Lung (tissue), 12 donors: ENCODE results near the gene AURKA. TPM values are rescaled to one million over a fixed set of nuclear protein-coding genes. Genes with fewer than 3 reads are reported as not detected.

Experiments used
- ATAC-seq: fragments of 200-7000 bp; cut with Tn5 transposase; one replicate; pipeline ENCODE4 v1.9.1; 2020; ENCODE audit warnings: moderate number of reproducible peaks; ENCODE audit not compliant: insufficient read depth, low FRiP score
- DNase-seq, 3 donors: peaks; one replicate each; pipeline ENCODE4 v3.0.0-alpha.2; 2013 to 2017
- H3K27ac ChIP-seq, 2 donors: one replicate each; pipeline ENCODE4 v1.5.1; 2013; ENCODE audit warnings: mild to moderate bottlenecking in 2 of 2, moderate library complexity in 2 of 2, control low read depth in 1 of 2, inconsistent platforms in 1 of 2, low read depth in 1 of 2, low read length in 1 of 2
- H3K27me3 ChIP-seq, 3 donors: one replicate each; pipeline ENCODE4 v1.5.1; 2013; ENCODE audit warnings: low read length in 2 of 3; ENCODE audit not compliant: control insufficient read depth in 3 of 3, insufficient read depth in 3 of 3
- H3K36me3 ChIP-seq, 4 donors: one replicate each; pipeline ENCODE4 v1.5.1; 2013; ENCODE audit warnings: low read length in 4 of 4, mild to moderate bottlenecking in 1 of 4, moderate library complexity in 1 of 4; ENCODE audit not compliant: control insufficient read depth in 4 of 4, insufficient read depth in 4 of 4
- H3K4me1 ChIP-seq, 5 donors: one replicate each; pipeline ENCODE4 v1.5.1; 2013; ENCODE audit warnings: low read length in 5 of 5, mild to moderate bottlenecking in 2 of 5, moderate library complexity in 1 of 5; ENCODE audit not compliant: control insufficient read depth in 5 of 5, insufficient read depth in 5 of 5
- H3K4me3 ChIP-seq: one replicate; pipeline ENCODE4 v1.5.1; 2013; ENCODE audit warnings: mild to moderate bottlenecking, control low read depth, moderate library complexity
- H3K9ac ChIP-seq, 2 donors: one replicate each; pipeline ENCODE4 v1.5.1; 2013; ENCODE audit warnings: low read length in 2 of 2, control low read depth in 1 of 2; ENCODE audit not compliant: insufficient read depth in 1 of 2
- H3K9me3 ChIP-seq, 4 donors: one replicate each; pipeline ENCODE4 v1.5.1; 2013; ENCODE audit warnings: low read length in 3 of 4, mild to moderate bottlenecking in 1 of 4, moderate library complexity in 1 of 4; ENCODE audit not compliant: control insufficient read depth in 4 of 4, insufficient read depth in 3 of 4
- WGBS, 2 donors: extraction: QIAGEN DNeasy Blood & Tissue Kit; methylation state at CpG; one replicate each; pipeline ENCODE4 v1.1.7; 2013; 5-methylcytosine and 5-hydroxymethylcytosine counted together
- polyA plus RNA-seq, 2 donors: library from polyadenylated mRNA; stranded (reverse); fragments of 200-250 nt; gene quantifications; one replicate each; pipeline ENCODE4 v1.2.1, GENCODE V29; 2013
- total RNA-seq, 2 donors: library from RNA; depleted of rRNA in 1 of 2; stranded (reverse); fragments of >200 nt in 1 of 2; gene quantifications; one replicate each; pipeline ENCODE4 v1.2.1, GENCODE V29; 2014 to 2021
- TF ChIP-seq, protein P1 (sequence below): IDR thresholded peaks from 2 replicates; pipeline ENCODE4 v1.5.1; 2012; ENCODE audit warnings: mild to moderate bottlenecking; ENCODE audit errors: control extremely low read depth, extremely low read depth
- donor health status: control.
- donor health status: control.
- donor health status: Bipolar disorder and iron deficiency.
- donor health status: healthy.
- donor health status: DM: yes; HTN: yes; CAD: no.

AURKA gene
- total and polyA plus RNA-seq, 4 donors, result 1.5 to 6.2 (median 3.2) TPM

DNA sequence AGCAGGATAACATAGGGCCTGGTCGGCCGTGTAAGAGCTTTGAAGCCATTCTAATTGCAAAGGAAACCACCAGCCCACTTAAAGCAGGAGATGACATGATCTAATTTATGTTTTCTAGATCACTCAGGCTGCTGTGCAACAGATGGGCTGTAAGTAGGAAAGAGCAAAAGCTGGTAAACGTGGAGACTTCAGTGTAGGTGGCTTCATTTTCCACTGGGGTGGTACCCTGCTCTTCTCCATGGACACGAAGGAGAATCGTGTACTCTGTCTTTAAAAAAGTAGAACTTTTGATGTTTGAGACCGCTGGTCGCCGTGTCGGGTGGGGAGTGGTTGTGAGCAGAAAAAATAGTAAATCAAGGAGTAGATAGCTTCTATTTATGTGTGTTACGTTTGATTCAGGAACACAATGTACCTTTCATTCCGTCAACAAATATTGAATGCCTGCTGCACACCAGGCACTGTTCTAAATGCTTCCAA, 26.4 kb upstream of the AURKA start:
- H3K27me3 ChIP-seq, result no peaks in the 10 kb centered on the region
- no peak for ATAC-seq
- H3K36me3 ChIP-seq, result peaks cover 0 to 32% (median under 1%) of the 10 kb centered on the region in 4 donors
- no peak overlapping the region for H3K4me3 ChIP-seq
- peaks cover 0 to 46% (median 9%) of the 10 kb centered on the region in 5 donors for H3K4me1 ChIP-seq
- 25 to 51% methylated on average over 11 of the region's 11 CpGs for WGBS, 2 donors
- H3K9me3 ChIP-seq, result no peaks in the 10 kb centered on the region
- no peak overlapping the region for H3K9ac ChIP-seq
- TF ChIP-seq, protein P1, sequence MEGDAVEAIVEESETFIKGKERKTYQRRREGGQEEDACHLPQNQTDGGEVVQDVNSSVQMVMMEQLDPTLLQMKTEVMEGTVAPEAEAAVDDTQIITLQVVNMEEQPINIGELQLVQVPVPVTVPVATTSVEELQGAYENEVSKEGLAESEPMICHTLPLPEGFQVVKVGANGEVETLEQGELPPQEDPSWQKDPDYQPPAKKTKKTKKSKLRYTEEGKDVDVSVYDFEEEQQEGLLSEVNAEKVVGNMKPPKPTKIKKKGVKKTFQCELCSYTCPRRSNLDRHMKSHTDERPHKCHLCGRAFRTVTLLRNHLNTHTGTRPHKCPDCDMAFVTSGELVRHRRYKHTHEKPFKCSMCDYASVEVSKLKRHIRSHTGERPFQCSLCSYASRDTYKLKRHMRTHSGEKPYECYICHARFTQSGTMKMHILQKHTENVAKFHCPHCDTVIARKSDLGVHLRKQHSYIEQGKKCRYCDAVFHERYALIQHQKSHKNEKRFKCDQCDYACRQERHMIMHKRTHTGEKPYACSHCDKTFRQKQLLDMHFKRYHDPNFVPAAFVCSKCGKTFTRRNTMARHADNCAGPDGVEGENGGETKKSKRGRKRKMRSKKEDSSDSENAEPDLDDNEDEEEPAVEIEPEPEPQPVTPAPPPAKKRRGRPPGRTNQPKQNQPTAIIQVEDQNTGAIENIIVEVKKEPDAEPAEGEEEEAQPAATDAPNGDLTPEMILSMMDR, result no peak
- H3K27ac ChIP-seq, result peak overlapping the region; percentile 58 to 71
- DNase-seq, result no peak

DNA sequence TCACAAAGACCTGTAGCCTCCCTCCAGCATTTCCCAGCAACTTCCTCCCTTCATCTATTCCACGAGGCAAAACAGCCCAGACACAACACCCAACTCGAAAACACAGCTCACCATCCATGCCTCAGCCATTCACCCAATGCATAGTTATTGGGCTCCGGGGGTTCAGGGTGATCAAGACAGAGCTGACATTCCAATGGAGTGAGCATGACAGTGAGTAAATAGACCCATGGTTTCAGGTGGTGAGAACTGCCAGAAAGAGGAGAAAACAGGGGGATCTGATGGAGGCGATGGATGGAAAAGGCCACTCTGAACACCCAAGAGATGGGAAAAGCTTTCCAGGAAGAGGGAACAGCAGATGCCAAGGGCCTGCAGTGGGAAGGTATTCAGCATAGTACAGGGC, 25.9 kb upstream of the AURKA start:
- no peaks in the 10 kb centered on the region for H3K9me3 ChIP-seq
- DNase-seq (no peak), ATAC-seq (no peak)
- no peak overlapping the region for H3K9ac ChIP-seq
- H3K4me1 ChIP-seq, result peaks cover 0 to 44% (median 9%) of the 10 kb centered on the region in 5 donors
- 67 to 77% methylated on average over 4 of the region's 4 CpGs for WGBS, 2 donors
- TF ChIP-seq, protein P1, result no peak
- H3K36me3 ChIP-seq, result peaks cover 0 to 32% (median under 1%) of the 10 kb centered on the region in 4 donors
- peak overlapping the region; percentile 71 to 76 for H3K27ac ChIP-seq
- H3K4me3 ChIP-seq, result no peak overlapping the region
- H3K27me3 ChIP-seq, result no peaks in the 10 kb centered on the region

DNA sequence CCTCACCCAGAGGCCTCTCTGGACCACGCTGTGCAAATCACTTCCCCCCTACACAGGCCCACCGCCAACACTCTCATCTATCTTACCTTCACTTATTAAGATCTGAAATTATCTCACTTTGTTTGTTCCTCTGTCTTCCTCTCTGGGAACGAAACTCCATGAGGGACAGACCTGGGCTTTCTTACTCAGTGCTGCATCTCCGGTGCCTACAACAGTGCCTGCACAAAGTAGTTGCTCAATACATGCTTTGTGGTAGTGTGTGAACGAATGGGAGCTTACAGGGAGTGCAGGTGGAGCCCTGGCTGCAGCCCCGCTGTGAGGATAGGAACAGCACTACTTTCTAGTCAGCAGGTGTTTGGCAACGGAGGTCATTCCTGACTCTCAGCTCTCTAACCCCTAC, 25.4 kb upstream of the AURKA start:
- H3K4me1 ChIP-seq, result peaks cover 0 to 43% (median 9%) of the 10 kb centered on the region in 5 donors
- no peak for ATAC-seq
- H3K9ac ChIP-seq, result no peak overlapping the region
- peaks cover 0 to 32% (median 2%) of the 10 kb centered on the region in 4 donors for H3K36me3 ChIP-seq
- WGBS, 2 donors, result 65 to 83% methylated on average over 7 of the region's 7 CpGs
- H3K4me3 ChIP-seq, result no peak overlapping the region
- H3K27me3 ChIP-seq, result no peaks in the 10 kb centered on the region
- DNase-seq, result no peak
- TF ChIP-seq, protein P1, result no peak
- H3K27ac ChIP-seq, result peak overlapping the region in 1 of 2 donors; percentile 76
- H3K9me3 ChIP-seq, result no peaks in the 10 kb centered on the region
